Ishikawa (cell line): Measurements from ENCODE around the gene TSPOAP1.

Experiments
- CEBPB ChIP-seq: IDR thresholded peaks from 2 replicates; pipeline ENCODE4 v1.6.1; 2012
- CREB1 ChIP-seq: IDR thresholded peaks from 2 replicates; pipeline ENCODE4 v1.6.1; 2012; ENCODE audit warnings: low read depth
- REST ChIP-seq: IDR thresholded peaks from 2 replicates; pipeline ENCODE4 v1.6.1; 2012; ENCODE audit warnings: low read depth, mild to moderate bottlenecking
- TEAD4 ChIP-seq: IDR thresholded peaks from 2 replicates; pipeline ENCODE4 v1.6.1; 2012
- USF1 ChIP-seq: IDR thresholded peaks from 2 replicates; pipeline ENCODE4 v1.6.1; 2012
- YY1 ChIP-seq: IDR thresholded peaks from 2 replicates; pipeline ENCODE4 v1.6.1; 2012; ENCODE audit warnings: low read depth

- TF ChIP-seq REST (no peak), CEBPB (no peak), CREB1 (no peak), YY1 (no peak), USF1 (no peak), TEAD4 (no peak)
Observed at GRCh38 chr17:58262149-58262548, 66.4 kb downstream of the TSPOAP1 start.
